Cardiac muscle cell (in vitro differentiated cells and primary cell): Measurements from ENCODE around the gene CDCP2. TPM values are rescaled to one million over a fixed set of nuclear protein-coding genes. Genes with fewer than 3 reads are reported as not detected.
"Not testable (repeated sequence)": the region's sequence is repeated elsewhere in the genome, so short reads cannot be mapped to it uniquely, and the experiment has no call there.

Experiments
- DNase-seq, 2 donors: peaks; one replicate each; pipeline versions ENCODE4 v3.0.0 to v3.0.0-alpha.2; 2010 to 2017; ENCODE audit warnings: low read depth in 1 of 2, low spot score in 1 of 2
- H3K27ac ChIP-seq: fragments of 200-600 bp; sonication (generic); 2 replicates; pipeline ENCODE4 v1.5.1; 2016
- H3K27me3 ChIP-seq: fragments of 200-600 bp; sonication (generic); 2 replicates; pipeline ENCODE4 v1.6.0; 2016; ENCODE audit warnings: control low read depth
- H3K36me3 ChIP-seq: fragments of 200-600 bp; sonication (generic); 2 replicates; pipeline ENCODE4 v1.5.1; 2016; ENCODE audit warnings: control low read depth
- H3K4me1 ChIP-seq: fragments of 200-600 bp; sonication (generic); 2 replicates; pipeline ENCODE4 v1.8.1; 2017; ENCODE audit warnings: low read depth, mild to moderate bottlenecking, mixed run types
- H3K4me3 ChIP-seq: fragments of 200-600 bp; sonication (generic); 2 replicates; pipeline ENCODE4 v1.5.1; 2016; ENCODE audit warnings: mild to moderate bottlenecking
- H3K9me3 ChIP-seq: fragments of 200-600 bp; sonication (generic); 2 replicates; pipeline ENCODE4 v1.5.1; 2017; ENCODE audit warnings: low read depth, mild to moderate bottlenecking, control low read depth
- CTCF ChIP-seq: IDR thresholded peaks from 2 replicates; pipeline ENCODE4 v1.5.1; 2012; ENCODE audit warnings: low read depth, mild to moderate bottlenecking, low read length
- polyA plus RNA-seq: library from polyadenylated mRNA; unstranded; fragments of >200 nt; fragmentation: Nextera tagmentation; extraction: Ambion mirVana; gene quantifications from 2 replicates; pipeline ENCODE4 v1.2.1, GENCODE V29; 2016
- total RNA-seq: library from RNA; depleted of rRNA; stranded (reverse); fragments of >200 nt; gene quantifications from 2 replicates; pipeline ENCODE4 v1.2.3, GENCODE V29; 2016

The CDCP2 gene
- total and polyA plus RNA-seq, 2 experiments from 2014 or later = 0.06 TPM; not detected in 1

GRCh38 chr1:54167422-54168139 lies 14.8 kb upstream of the CDCP2 start:
- no peak for DNase-seq
- TF ChIP-seq CTCF = no peak
- no peaks in the 10 kb centered on the region for H3K27me3 ChIP-seq
- no peak overlapping the region for H3K4me3 ChIP-seq
- no peaks in the 10 kb centered on the region for H3K36me3 ChIP-seq
- no peaks in the 10 kb centered on the region for H3K9me3 ChIP-seq
- H3K4me1 ChIP-seq = no peaks in the 10 kb centered on the region
- H3K27ac ChIP-seq = no peak overlapping the region

DNA sequence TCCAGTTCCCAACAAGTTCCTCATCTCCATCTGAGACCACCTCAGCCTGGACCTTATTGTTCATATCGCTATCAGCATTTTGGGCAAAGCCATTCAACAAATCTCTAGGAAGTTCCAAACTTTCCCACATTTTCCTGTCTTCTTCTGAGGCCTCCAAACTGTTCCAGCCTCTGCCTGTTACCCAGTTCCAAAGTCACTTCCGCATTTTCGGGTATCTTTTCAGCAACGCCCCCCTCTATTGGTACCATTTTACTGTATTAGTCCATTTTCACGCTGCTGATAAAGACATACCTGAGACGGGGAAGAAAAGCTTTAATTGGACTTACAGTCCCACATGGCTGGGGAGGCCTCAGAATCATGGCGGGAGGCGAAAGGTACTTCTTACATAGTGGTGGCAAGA lies 13.6 kb upstream of the CDCP2 start:
- not testable (repeated sequence) for H3K9me3 ChIP-seq, H3K27ac ChIP-seq, H3K4me3 ChIP-seq, DNase-seq, H3K36me3 ChIP-seq, H3K27me3 ChIP-seq, H3K4me1 ChIP-seq

GRCh38 chr1:54165146-54165545 lies 12.3 kb upstream of the CDCP2 start:
- DNase-seq = no peak
- no peaks in the 10 kb centered on the region for H3K36me3 ChIP-seq
- no peak overlapping the region for H3K4me3 ChIP-seq
- H3K27ac ChIP-seq = no peak overlapping the region
- H3K4me1 ChIP-seq = no peaks in the 10 kb centered on the region
- no peak for TF ChIP-seq CTCF
- no peaks in the 10 kb centered on the region for H3K27me3 ChIP-seq
- no peaks in the 10 kb centered on the region for H3K9me3 ChIP-seq

GRCh38 chr1:54163573-54163972 lies 10.8 kb upstream of the CDCP2 start:
- no peak for TF ChIP-seq CTCF
- H3K36me3 ChIP-seq = no peaks in the 10 kb centered on the region
- H3K27ac ChIP-seq = no peak overlapping the region
- no peaks in the 10 kb centered on the region for H3K4me1 ChIP-seq
- H3K4me3 ChIP-seq = no peak overlapping the region
- no peak for DNase-seq
- no peaks in the 10 kb centered on the region for H3K9me3 ChIP-seq
- H3K27me3 ChIP-seq = no peaks in the 10 kb centered on the region

GRCh38 chr1:54163051-54163450 lies 10.3 kb upstream of the CDCP2 start:
- H3K27ac ChIP-seq = no peak overlapping the region
- no peaks in the 10 kb centered on the region for H3K27me3 ChIP-seq
- no peaks in the 10 kb centered on the region for H3K9me3 ChIP-seq
- no peak overlapping the region for H3K4me3 ChIP-seq
- no peak for TF ChIP-seq CTCF
- no peaks in the 10 kb centered on the region for H3K36me3 ChIP-seq
- DNase-seq = no peak
- no peaks in the 10 kb centered on the region for H3K4me1 ChIP-seq

GRCh38 chr1:54161495-54162168 lies 8.8 kb upstream of the CDCP2 start:
- H3K4me1 ChIP-seq = no peaks in the 10 kb centered on the region
- TF ChIP-seq CTCF = no peak
- no peaks in the 10 kb centered on the region for H3K27me3 ChIP-seq
- no peak for DNase-seq
- no peaks in the 10 kb centered on the region for H3K9me3 ChIP-seq
- no peaks in the 10 kb centered on the region for H3K36me3 ChIP-seq
- H3K27ac ChIP-seq = no peak overlapping the region
- H3K4me3 ChIP-seq = no peak overlapping the region
